ENCODE measurements around the gene S100A4.
"Not testable (repeated sequence)": the region's sequence is repeated elsewhere in the genome, so short reads cannot be mapped to it uniquely, and the experiment has no call there.

Gene S100A4

GRCh38 chr1:153520818-153521476 lies 24.7 kb downstream of the S100A4 start:
- Histone ChIP-seq H2AFZ (ENCODE audit: low read length) (no peak overlapping the region), H3K4me3 (ENCODE audit: low read length, poor library complexity, severe bottlenecking) (no peak overlapping the region), H3K9me3 (ENCODE audit: insufficient read depth, low read depth, low read length) (no peaks in the 10 kb centered on the region), H3K4me1 (ENCODE audit: insufficient read depth, low read length, poor library complexity, severe bottlenecking) (peaks cover 5% of the 10 kb centered on the region), H3K27me3 (ENCODE audit: insufficient read depth, low read length, poor library complexity, severe bottlenecking) (no peaks in the 10 kb centered on the region), H3K4me2 (ENCODE audit: low read depth, low read length, poor library complexity, severe bottlenecking) (no peak overlapping the region), H3K36me3 (ENCODE audit: insufficient read depth, low read length) (no peaks in the 10 kb centered on the region), H4K20me1 (ENCODE audit: insufficient read depth, low read length, poor library complexity, severe bottlenecking) (no peaks in the 10 kb centered on the region), H3K79me2 (ENCODE audit: insufficient read depth, low read length) (no peaks in the 10 kb centered on the region), H3K9ac (ENCODE audit: low read depth, low read length, poor library complexity, severe bottlenecking) (no peak overlapping the region), H3F3A (ENCODE audit: low read depth) (no peaks in the 10 kb centered on the region), H3K9me2 (replicated peaks; ENCODE audit: low read depth, low read length) (no peaks in the 10 kb centered on the region)
- TF ChIP-seq EZH2phosphoT487 (IDR thresholded peaks at IDR 0.05; ENCODE audit: borderline replicate concordance) (no peak), CTCF (conservative IDR thresholded peaks at IDR 0.05; ENCODE audit: low read length) (no peak)

DNA sequence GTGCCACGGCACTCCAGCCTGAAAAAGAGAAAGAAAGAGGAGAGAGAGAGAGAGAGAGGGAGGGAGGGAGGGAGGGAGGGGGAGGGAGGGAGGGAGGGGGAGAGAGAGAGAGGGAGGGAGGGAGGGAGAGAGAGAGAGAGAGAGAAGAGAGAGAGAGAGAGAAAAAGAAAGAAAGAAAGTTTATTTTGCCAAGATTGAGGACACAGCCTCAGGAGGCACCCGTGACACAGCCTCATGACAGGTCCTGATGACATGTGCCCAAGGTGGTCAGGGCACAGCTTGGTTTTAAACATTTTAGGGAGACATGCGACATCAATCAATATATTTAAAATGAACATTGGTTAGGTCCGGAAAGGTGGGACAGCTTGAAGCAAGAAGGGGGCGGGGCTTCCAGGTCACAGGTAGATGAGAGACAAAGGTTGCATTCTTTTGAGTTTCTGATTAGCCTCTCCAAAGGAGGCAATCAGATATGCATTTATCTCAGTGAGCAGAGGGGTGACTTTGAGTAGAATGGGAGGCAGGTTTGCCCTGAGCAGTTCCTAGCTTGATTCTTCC lies 25.4 kb downstream of the S100A4 start:
- not testable (repeated sequence) for H4K20me1 ChIP-seq (ENCODE audit: insufficient read depth, low read length, poor library complexity, severe bottlenecking); H3K36me3 ChIP-seq (ENCODE audit: insufficient read depth, low read length); H3K27me3 ChIP-seq (ENCODE audit: insufficient read depth, low read length, poor library complexity, severe bottlenecking); H3K9me2 ChIP-seq (replicated peaks; ENCODE audit: low read depth, low read length); H3F3A ChIP-seq (ENCODE audit: low read depth); H3K9me3 ChIP-seq (ENCODE audit: insufficient read depth, low read depth, low read length); H3K4me3 ChIP-seq (ENCODE audit: low read length, poor library complexity, severe bottlenecking); H3K79me2 ChIP-seq (ENCODE audit: insufficient read depth, low read length); H3K9ac ChIP-seq (ENCODE audit: low read depth, low read length, poor library complexity, severe bottlenecking); H3K4me2 ChIP-seq (ENCODE audit: low read depth, low read length, poor library complexity, severe bottlenecking); H2AFZ ChIP-seq (ENCODE audit: low read length)
- H3K4me1 ChIP-seq (ENCODE audit: insufficient read depth, low read length, poor library complexity, severe bottlenecking): peaks cover 11% of the 10 kb centered on the region

- H3K9ac ChIP-seq (ENCODE audit: low read depth, low read length, poor library complexity, severe bottlenecking): no peak overlapping the region
- no peaks in the 10 kb centered on the region for H3K9me2 ChIP-seq (replicated peaks; ENCODE audit: low read depth, low read length)
- H4K20me1 ChIP-seq (ENCODE audit: insufficient read depth, low read length, poor library complexity, severe bottlenecking): no peaks in the 10 kb centered on the region
- no peak overlapping the region for H2AFZ ChIP-seq (ENCODE audit: low read length)
- H3K9me3 ChIP-seq (ENCODE audit: insufficient read depth, low read depth, low read length): no peaks in the 10 kb centered on the region
- peaks cover 12% of the 10 kb centered on the region for H3K4me1 ChIP-seq (ENCODE audit: insufficient read depth, low read length, poor library complexity, severe bottlenecking)
- H3K27me3 ChIP-seq (ENCODE audit: insufficient read depth, low read length, poor library complexity, severe bottlenecking): no peaks in the 10 kb centered on the region
- no peaks in the 10 kb centered on the region for H3K36me3 ChIP-seq (ENCODE audit: insufficient read depth, low read length)
- TF ChIP-seq CTCF (conservative IDR thresholded peaks at IDR 0.05; ENCODE audit: low read length): no peak
- TF ChIP-seq EZH2phosphoT487 (IDR thresholded peaks at IDR 0.05; ENCODE audit: borderline replicate concordance): no peak
- no peak overlapping the region for H3K4me3 ChIP-seq (ENCODE audit: low read length, poor library complexity, severe bottlenecking)
- no peaks in the 10 kb centered on the region for H3K79me2 ChIP-seq (ENCODE audit: insufficient read depth, low read length)
- no peaks in the 10 kb centered on the region for H3F3A ChIP-seq (ENCODE audit: low read depth)
- H3K4me2 ChIP-seq (ENCODE audit: low read depth, low read length, poor library complexity, severe bottlenecking): no peak overlapping the region
Observed at GRCh38 chr1:153519242-153519641, 26.4 kb downstream of the S100A4 start.

All from Loucy (cell line).